Uterus (tissue), 2 donors: ENCODE data around the gene BCORL1.

ENCODE experiments used
- POLR2A ChIP-seq, 2 donors: fragments of 450-650 bp; IDR thresholded peaks; one replicate each; pipeline ENCODE4 v1.6.1; 2016; ENCODE audit warnings: antibody characterized with exemption in 2 of 2, mild to moderate bottlenecking in 1 of 2, moderate library complexity in 1 of 2
- TF ChIP-seq, protein P1 (sequence below), 4 experiments: fragments of 200-600 bp in 2 of 4; fragments of 450-650 bp in 2 of 4; sonication (generic) in 2 of 4; IDR thresholded peaks; one replicate each; pipeline ENCODE4 v1.5.1; 2016 to 2019; ENCODE audit warnings: antibody characterized with exemption in 4 of 4, mild to moderate bottlenecking in 2 of 4, moderate library complexity in 1 of 4

DNA sequence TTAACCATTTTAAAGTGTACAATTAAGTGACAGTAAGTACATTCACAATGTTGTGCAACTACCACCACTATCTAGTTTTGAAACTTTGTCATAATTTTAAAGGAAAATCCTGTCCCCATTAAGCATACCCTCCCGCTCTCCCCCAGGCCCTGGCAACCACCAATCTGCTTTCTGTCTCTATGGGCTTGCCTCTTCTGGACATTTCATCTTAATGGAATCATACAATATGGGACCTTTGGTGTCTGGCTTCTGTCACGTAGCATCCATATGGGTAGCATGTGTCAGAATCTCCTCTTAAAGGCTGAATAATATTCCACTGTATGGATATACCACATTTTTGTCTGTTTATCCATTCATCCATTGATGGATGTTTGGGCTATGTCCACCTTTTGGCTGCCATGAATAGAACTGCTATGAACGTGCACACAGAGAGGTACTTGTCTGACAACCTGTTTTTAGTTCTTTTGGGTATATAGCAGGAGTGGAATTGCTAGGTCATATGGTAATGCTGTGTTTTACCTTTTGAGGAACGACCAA is 66.3 kb downstream of the BCORL1 start:
- no peak for TF ChIP-seq POLR2A (IDR thresholded peaks at IDR 0.05)
- TF ChIP-seq, protein P1, sequence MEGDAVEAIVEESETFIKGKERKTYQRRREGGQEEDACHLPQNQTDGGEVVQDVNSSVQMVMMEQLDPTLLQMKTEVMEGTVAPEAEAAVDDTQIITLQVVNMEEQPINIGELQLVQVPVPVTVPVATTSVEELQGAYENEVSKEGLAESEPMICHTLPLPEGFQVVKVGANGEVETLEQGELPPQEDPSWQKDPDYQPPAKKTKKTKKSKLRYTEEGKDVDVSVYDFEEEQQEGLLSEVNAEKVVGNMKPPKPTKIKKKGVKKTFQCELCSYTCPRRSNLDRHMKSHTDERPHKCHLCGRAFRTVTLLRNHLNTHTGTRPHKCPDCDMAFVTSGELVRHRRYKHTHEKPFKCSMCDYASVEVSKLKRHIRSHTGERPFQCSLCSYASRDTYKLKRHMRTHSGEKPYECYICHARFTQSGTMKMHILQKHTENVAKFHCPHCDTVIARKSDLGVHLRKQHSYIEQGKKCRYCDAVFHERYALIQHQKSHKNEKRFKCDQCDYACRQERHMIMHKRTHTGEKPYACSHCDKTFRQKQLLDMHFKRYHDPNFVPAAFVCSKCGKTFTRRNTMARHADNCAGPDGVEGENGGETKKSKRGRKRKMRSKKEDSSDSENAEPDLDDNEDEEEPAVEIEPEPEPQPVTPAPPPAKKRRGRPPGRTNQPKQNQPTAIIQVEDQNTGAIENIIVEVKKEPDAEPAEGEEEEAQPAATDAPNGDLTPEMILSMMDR (IDR thresholded peaks at IDR 0.05) = no peak
